NCI-H526 (cell line): ENCODE results near the gene SLC24A4.

ENCODE experiments used
- DNase-seq, 2 experiments: peaks; one replicate each; lab custom pipeline; 2025; lab: John Stamatoyannopoulos, UW

SLC24A4 gene

GRCh38 chr14:92475451-92476187 lies 152.7 kb downstream of the SLC24A4 start:
- DNase-seq, result no peak

- no peak for DNase-seq
Observed at GRCh38 chr14:92480856-92481255, 157.9 kb downstream of the SLC24A4 start.

- DNase-seq, result no peak
Observed at GRCh38 chr14:92481386-92481785, 158.4 kb downstream of the SLC24A4 start.

- DNase-seq, result no peak
Observed at GRCh38 chr14:92481811-92482555, 159.0 kb downstream of the SLC24A4 start.

- DNase-seq, result no peak
Observed at GRCh38 chr14:92482621-92483319, 159.8 kb downstream of the SLC24A4 start.

GRCh38 chr14:92484132-92484823 lies 161.3 kb downstream of the SLC24A4 start:
- no peak for DNase-seq

GRCh38 chr14:92486881-92487280 lies 163.9 kb downstream of the SLC24A4 start:
- DNase-seq, result no peak

- DNase-seq, result no peak
Observed at GRCh38 chr14:92487513-92488133, 164.7 kb downstream of the SLC24A4 start.

GRCh38 chr14:92489394-92490238 lies 166.7 kb downstream of the SLC24A4 start:
- DNase-seq, result no peak

GRCh38 chr14:92490239-92490959 lies 167.4 kb downstream of the SLC24A4 start:
- DNase-seq, result no peak

GRCh38 chr14:92491782-92492181 lies 168.8 kb downstream of the SLC24A4 start:
- no peak for DNase-seq

GRCh38 chr14:92492258-92492657 lies 169.3 kb downstream of the SLC24A4 start:
- DNase-seq, result no peak

GRCh38 chr14:92493024-92493423 lies 170.1 kb downstream of the SLC24A4 start:
- no peak for DNase-seq

- DNase-seq, result no peak
Observed at GRCh38 chr14:92493492-92493891, 170.5 kb downstream of the SLC24A4 start.

GRCh38 chr14:92494512-92494911 lies 171.5 kb downstream of the SLC24A4 start:
- DNase-seq, result no peak

- no peak for DNase-seq
Observed at GRCh38 chr14:92495027-92495426, 172.1 kb downstream of the SLC24A4 start.

GRCh38 chr14:92496191-92496857 lies 173.4 kb downstream of the SLC24A4 start:
- DNase-seq, result no peak

GRCh38 chr14:92497391-92497790 lies 174.4 kb downstream of the SLC24A4 start:
- no peak for DNase-seq

- DNase-seq, result no peak
Observed at GRCh38 chr14:92499234-92499633, 176.3 kb downstream of the SLC24A4 start.
